ENCODE measurements around the gene EPHA7. TPM values are rescaled to one million over a fixed set of nuclear protein-coding genes. Genes with fewer than 3 reads are reported as not detected.

EPHA7 gene
- polyA plus RNA-seq, 1 experiment = not detected

GRCh38 chr6:93376026-93376540 lies 43.3 kb downstream of the EPHA7 start:
- Histone ChIP-seq H3K4me3 (ENCODE audit: low read depth, low read length) (no peak overlapping the region), H3K36me3 (ENCODE audit: control insufficient read depth, insufficient read depth, low read length) (no peaks in the 10 kb centered on the region), H3K27me3 (ENCODE audit: control insufficient read depth, insufficient read depth, low read length) (no peaks in the 10 kb centered on the region)
- POLR2A ChIA-PET = no interaction called here
- CTCF ChIA-PET = no interaction called here
- DNase-seq (ENCODE audit: low read depth) = no peak
- no peak for TF ChIP-seq CTCF (IDR thresholded peaks at IDR 0.05; ENCODE audit: insufficient read depth, low read depth, low read length)

GRCh38 chr6:93373445-93373844 lies 45.9 kb downstream of the EPHA7 start:
- H3K27me3 ChIP-seq (ENCODE audit: control insufficient read depth, insufficient read depth, low read length) = no peaks in the 10 kb centered on the region
- no peaks in the 10 kb centered on the region for H3K36me3 ChIP-seq (ENCODE audit: control insufficient read depth, insufficient read depth, low read length)
- ChIA-PET POLR2A (no interaction called here), CTCF (no interaction called here)
- H3K4me3 ChIP-seq (ENCODE audit: low read depth, low read length) = no peak overlapping the region
- no peak for TF ChIP-seq CTCF (IDR thresholded peaks at IDR 0.05; ENCODE audit: insufficient read depth, low read depth, low read length)
- no peak for DNase-seq (ENCODE audit: low read depth)

GRCh38 chr6:93371756-93372155 lies 47.6 kb downstream of the EPHA7 start:
- no peak for DNase-seq (ENCODE audit: low read depth)
- CTCF ChIA-PET = no interaction called here
- TF ChIP-seq CTCF (IDR thresholded peaks at IDR 0.05; ENCODE audit: insufficient read depth, low read depth, low read length) = no peak
- no peaks in the 10 kb centered on the region for H3K27me3 ChIP-seq (ENCODE audit: control insufficient read depth, insufficient read depth, low read length)
- H3K4me3 ChIP-seq (ENCODE audit: low read depth, low read length) = no peak overlapping the region
- no peaks in the 10 kb centered on the region for H3K36me3 ChIP-seq (ENCODE audit: control insufficient read depth, insufficient read depth, low read length)
- POLR2A ChIA-PET = no interaction called here

GRCh38 chr6:93369586-93370134 lies 49.7 kb downstream of the EPHA7 start:
- DNase-seq (ENCODE audit: low read depth) = no peak
- ChIA-PET CTCF (no interaction called here), POLR2A (no interaction called here)
- TF ChIP-seq CTCF (IDR thresholded peaks at IDR 0.05; ENCODE audit: insufficient read depth, low read depth, low read length) = no peak
- no peaks in the 10 kb centered on the region for H3K27me3 ChIP-seq (ENCODE audit: control insufficient read depth, insufficient read depth, low read length)
- no peak overlapping the region for H3K4me3 ChIP-seq (ENCODE audit: low read depth, low read length)
- no peaks in the 10 kb centered on the region for H3K36me3 ChIP-seq (ENCODE audit: control insufficient read depth, insufficient read depth, low read length)

- H3K27me3 ChIP-seq (ENCODE audit: control insufficient read depth, insufficient read depth, low read length) = no peaks in the 10 kb centered on the region
- no peak for TF ChIP-seq CTCF (IDR thresholded peaks at IDR 0.05; ENCODE audit: insufficient read depth, low read depth, low read length)
- H3K36me3 ChIP-seq (ENCODE audit: control insufficient read depth, insufficient read depth, low read length) = no peaks in the 10 kb centered on the region
- ChIA-PET CTCF (no interaction called here), POLR2A (no interaction called here)
- no peak for DNase-seq (ENCODE audit: low read depth)
- no peak overlapping the region for H3K4me3 ChIP-seq (ENCODE audit: low read depth, low read length)
Observed at GRCh38 chr6:93366506-93366905, 52.9 kb downstream of the EPHA7 start.

Data from BJ (cell line).